ENCODE data around the gene RSL1D1.

Gene RSL1D1

DNA sequence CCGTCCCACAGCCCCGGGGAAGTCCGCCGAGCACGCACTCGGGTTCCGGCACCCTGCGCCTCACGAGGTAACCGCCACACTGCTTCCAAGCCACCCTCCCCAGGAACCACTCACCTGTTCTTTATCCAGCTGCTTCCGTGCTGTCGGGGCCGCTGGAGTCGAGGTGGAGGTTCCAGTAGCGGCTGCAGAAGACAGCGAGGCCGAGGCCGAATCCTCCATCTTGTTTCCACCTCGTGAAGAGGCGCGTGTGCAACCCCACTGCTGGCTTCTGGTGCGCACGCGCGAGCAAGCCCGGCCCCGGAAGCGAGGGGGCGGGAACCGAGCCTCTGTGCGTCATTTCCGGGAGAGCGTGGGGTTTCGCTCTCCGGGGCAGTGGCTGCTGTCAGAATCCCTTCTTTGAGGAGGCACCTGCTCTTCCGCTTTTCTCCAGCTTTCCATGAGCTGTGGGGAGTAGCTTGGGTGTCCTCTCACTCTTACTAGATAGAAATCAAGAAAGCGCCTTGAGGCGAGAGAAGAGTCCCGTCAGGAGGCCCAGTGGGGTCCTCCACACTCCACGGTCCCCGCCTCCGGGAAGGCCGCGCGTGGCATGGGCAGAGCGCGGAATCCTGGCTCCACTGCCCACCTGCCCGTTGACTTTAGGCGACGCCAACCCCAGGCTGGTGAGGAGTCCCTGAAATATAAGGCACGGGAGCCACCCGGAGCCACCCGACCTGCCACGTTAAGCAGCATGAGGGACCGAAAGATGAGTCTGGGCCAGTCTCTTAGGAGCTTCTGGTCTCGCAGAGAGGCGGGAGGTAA lies at the start of gene RSL1D1:
TSS of gene RSL1D1 (minus strand) at position 249 of the 798 bp plus-strand sequence. CDS start at position 219, 30 bp downstream.
- in situ Hi-C loops (cut with MboI; ENCODE audit: low sequenced_read_pairs) = no loop called here

DNA sequence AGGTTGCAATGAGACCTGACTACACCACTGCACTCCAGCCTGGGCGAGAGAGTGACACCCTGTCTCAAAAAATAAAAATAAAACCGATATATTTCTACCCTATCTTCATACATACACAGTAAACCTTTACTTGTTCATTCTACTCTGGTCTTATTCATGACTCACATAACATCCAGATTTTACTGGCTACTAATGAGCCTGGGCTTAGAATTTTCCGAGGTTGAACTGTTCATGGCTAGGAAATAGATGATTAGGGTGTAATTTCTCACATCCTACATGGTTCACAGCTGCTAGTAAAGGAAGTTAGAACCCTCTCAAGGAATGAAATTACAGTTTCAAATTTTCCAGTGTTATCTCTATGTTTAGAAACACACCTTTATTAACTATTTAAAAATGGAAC lies 49.7 kb upstream of the RSL1D1 start:
- in situ Hi-C loops (cut with MboI; ENCODE audit: low sequenced_read_pairs) = no loop called here

DNA sequence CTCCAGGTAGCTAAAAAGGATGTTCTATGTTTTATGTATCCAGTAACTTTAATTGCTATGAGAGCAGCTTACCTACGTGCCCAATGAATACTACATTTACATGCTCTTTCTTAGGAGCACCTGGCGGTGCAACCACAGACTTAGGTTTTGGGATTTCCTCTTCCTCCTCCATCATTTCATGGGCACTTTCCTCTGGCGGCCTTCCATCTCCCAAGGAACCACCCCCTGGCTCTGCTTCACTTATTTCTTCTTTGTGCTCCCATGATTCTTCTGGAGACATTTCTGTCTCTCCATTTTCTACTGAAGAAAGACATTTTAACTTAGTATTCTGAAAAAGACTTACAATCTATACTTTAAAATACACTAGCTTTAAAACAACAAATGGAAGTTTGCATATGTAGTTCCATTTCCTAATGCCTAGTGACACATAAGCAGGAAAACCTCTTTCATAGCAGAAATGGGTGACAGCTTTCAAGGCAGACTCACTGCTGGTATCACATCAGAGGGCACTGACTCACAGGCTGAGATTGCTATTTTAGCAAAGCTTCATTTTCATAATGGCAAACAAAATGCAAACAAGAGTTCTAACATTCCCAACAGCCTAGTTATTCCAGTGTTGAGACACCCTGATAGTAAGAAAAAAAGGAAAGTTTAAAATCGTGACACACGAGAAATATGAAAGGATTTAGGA lies 45.3 kb upstream of the RSL1D1 start:
- in situ Hi-C loops (cut with MboI; ENCODE audit: low sequenced_read_pairs) = no loop called here

DNA sequence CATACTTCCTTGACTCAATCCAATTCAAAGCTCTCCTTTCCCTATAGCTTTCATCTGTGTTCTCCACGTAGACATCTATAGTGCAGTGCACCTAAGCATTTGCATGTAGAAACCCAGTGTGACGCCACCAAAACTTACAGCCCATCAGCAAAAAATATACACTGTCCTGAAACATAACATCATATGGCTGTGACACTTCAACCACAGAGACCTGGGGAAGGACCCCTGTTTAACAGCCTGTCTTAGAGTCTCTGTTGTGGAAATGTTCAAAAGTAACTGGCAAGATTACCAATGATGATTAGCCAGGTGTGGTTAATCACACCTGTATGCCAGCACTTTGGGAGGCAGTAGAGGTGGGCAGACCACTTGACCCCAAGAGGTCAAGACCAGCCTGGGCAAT lies 42.2 kb upstream of the RSL1D1 start:
- in situ Hi-C loops (cut with MboI; ENCODE audit: low sequenced_read_pairs) = no loop called here

DNA sequence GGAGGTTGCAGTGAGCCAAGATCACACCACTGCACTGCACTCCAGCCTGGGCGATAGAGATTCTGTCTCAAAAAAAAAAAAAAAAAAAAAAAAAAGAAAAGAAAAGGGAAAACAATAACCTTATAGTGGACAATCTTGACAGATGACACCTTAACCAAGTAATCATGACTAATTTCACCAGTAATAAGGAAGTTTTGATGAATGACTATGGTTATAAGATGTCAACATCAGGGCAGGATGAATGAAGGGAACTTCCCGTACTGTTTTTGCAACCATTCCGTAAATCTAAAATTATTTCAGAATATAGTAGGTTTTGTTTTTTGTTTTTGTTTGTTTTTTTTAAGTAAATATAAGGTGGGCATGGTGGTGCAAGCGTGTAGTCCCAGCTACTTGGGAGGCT lies 41.4 kb upstream of the RSL1D1 start:
- in situ Hi-C loops (cut with MboI; ENCODE audit: low sequenced_read_pairs) = no loop called here

DNA sequence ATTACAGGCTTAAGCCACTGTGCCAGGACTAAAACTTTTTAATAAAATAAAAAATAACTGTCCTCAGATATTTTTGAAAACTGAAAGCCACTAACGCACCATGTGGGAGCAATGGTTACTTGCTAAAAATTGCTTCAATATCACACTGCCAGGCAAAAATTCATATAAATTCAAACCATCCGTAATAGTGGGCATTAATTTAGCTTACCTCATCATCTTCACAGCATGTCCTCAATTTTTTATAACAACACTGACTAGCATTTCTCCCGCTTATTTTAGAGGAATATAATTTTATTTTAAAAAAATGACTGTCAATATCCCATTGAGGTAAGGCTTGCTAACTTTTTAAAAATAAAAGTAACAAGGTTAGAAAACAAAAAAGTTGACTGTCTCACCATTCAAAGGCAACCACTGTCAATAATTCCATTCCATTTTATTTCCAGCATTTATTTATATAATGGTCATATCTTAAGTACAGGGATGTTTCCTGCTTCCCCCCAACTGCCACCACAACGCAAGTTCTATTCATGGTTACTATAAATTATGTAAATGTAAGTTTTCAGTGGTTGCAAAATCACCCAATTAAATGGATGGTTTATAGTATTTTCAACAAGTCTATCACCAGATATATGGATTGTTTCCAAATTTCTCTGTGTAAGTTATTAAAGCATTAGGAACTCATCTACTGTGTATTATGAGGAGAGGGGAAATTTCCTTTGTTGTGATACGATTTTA lies 39.1 kb upstream of the RSL1D1 start:
- in situ Hi-C loops (cut with MboI; ENCODE audit: low sequenced_read_pairs) = no loop called here

DNA sequence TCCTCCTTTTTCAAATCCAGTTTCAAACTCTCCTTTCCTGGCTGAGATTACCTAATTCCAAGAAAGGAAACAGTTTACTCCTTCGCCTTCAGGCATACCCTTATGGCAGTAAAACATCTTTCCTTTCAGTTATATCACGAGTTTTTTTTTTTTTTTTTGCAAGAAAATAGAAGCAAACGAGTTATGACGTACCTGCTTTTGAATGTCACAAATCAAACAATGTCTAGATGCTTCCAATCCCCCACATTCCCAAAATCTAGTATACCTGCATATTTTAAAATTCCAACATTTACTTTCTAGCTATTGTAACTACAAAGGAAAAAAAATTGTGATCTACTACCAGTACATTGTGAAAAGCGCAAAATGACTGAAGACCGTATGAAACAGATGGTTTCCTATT lies 35.5 kb upstream of the RSL1D1 start:
- in situ Hi-C loops (cut with MboI; ENCODE audit: low sequenced_read_pairs) = no loop called here

DNA sequence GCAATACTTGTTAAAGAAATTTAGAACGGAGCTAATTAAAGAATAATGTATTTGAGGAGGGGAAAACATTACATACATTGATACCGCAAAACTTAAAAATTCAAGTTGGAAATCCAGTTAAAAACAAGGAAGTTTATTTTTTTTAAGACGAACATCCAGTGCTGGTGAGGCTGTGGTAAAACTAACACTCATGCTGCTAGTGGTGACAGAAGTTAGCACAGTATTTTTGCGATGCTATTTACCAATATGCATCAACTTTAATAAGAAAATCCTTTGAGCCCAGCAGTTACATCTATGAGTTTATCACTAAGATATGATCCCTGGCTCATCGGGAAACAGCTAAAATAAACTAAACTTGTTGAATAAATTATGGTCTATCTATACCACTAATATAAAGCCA lies 32.7 kb upstream of the RSL1D1 start:
- in situ Hi-C loops (cut with MboI; ENCODE audit: low sequenced_read_pairs) = no loop called here

DNA sequence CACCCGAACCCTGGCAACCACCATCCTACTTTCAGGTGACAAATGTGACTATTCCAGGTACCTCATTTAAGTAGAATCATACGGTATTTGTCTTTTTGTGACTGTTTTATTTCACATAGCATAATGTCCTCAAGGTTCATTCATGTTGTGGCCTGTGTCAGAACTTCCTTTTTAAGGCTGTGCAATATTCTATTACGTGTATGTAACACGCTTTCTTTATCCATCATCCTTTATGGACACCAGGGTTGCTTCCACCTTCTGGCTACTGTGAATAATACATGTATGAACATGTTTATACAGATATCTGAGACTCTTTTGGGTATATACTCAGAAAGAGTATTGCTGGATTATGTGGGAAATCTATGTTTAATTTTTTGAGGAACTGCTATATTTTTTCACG lies 28.7 kb upstream of the RSL1D1 start:
- in situ Hi-C loops (cut with MboI; ENCODE audit: low sequenced_read_pairs) = no loop called here

DNA sequence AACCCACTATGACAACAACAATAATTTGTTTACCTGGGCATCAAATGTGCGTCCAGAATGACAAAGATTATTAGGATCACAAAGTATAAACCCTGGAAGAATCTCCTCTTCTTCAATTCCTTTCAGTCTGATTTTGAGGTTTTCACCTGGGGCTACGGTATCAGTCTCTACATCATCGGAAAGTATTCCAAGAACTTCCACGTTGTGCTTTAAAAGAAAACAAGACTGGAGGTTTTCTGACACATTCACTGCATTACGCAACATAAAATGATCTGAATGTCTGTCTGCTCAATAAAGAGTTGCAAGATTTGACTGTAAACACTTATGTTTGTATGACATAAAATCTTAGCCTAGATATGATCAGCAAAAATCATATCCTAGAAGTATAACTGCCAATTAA lies 26.0 kb upstream of the RSL1D1 start:
- in situ Hi-C loops (cut with MboI; ENCODE audit: low sequenced_read_pairs) = no loop called here

DNA sequence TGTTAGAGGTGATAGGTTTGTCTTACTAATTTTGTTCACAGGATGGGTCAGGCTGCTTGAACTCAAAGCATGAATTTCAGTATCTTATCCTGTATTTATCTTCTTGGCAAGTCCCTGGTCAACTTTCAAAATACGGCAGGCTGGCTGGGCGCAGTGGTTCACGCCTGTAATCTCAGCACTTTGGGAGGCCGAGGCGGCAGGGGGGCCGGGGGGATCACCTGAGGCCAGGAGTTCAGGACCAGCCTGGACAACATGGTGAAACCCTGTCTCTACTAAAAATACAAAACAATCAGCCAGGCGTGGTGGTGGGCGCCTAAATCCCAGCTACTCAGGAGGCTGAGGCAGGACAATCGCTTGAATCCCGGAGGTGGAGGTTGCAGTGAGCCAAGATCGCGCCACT lies 25.0 kb upstream of the RSL1D1 start:
- in situ Hi-C loops (cut with MboI; ENCODE audit: low sequenced_read_pairs) = no loop called here

DNA sequence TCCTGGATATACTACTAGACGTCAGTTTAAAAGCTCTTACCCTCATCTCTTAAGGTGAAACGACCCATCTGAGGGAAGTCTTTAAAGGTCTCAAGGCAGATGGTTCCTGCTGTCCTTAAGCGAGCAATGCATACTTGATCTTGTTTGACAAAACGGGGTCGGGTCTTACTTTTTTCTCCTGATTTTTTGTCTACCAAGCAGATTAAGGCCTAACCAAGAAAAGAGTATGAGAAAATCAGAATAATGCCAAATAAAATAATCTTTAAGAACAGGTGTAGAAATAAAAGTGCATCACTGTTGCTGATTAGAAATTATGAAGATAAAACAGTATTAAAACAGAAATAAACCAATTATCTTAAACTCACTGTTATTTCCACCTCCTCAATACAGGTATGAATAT lies 24.4 kb upstream of the RSL1D1 start:
- in situ Hi-C loops (cut with MboI; ENCODE audit: low sequenced_read_pairs) = no loop called here

DNA sequence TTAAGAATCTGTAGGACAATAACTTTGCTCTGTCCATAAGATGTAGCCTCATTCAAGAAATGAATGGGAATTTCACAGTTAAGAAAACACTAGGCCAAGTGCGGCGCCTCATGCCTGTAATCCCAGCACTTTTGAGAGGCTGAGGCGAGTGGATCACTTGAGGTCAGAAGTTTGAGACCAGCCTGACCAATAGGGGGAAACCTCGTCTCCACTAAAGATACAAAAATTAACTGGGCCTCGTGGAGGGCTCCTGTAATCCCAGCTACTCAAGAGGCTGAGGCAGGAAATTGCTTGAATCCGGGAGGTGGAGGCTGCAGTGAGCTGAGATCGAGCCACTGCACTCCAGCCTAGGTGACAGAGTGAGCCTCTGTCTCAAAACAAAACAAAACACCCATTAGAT lies 19.9 kb upstream of the RSL1D1 start:
- in situ Hi-C loops (cut with MboI; ENCODE audit: low sequenced_read_pairs) = no loop called here

DNA sequence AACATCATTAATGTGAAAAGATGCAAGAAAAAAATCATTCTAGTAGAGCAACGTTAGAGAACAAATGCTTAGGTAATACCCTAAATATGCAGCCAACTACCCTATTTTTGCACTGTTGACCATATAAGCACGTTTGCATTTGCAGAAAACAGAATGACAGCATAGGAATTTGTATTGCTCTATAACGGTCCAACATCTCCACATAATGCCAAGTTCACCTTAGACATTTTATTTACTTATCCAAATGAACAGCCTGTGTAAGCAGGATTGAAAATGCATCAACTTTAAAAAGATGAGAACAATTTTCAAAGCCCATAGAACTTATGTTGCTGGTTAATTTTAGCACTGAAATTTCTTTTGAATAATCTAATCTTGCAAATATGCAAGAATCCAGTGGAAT lies 19.1 kb upstream of the RSL1D1 start:
- in situ Hi-C loops (cut with MboI; ENCODE audit: low sequenced_read_pairs) = no loop called here

DNA sequence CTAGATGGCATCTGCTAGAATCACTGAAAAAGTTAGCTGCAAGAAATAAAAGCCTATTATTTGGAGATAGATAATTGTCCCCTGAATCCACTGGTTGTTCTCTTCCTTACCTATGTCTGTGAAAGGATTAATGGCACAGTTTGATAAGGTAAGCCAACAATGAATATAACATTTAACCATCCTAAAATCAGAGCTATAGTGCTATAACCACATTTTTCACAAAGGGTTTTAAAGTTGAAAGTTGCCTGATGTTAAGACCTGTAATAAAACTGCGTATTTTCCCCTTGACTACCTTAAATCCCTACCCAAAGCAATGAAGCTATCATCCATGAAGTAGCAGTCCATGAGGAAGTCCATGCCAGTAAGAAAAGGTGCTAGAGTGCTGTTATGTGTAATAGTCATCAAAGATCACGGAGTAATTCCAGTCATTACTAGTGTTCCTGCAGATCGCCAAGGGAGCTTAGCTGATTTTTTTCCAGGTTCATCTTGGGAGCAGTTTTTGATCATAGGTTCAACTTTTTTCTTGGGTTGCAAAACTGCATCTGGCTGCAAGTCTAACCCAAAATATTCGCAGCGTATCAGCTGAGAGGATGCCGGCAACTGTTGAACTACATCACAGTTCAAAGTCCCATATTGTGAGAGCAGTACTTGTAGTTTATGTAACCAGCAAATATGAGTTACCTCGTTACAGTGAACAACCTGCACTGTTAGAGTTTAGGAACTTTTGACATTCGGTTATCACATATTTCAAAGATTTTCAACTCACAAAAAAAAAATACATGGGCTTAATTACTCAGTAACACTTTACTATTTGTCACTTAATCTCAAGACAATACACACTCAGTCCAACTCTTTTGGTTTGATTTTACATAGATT lies 18.2 kb upstream of the RSL1D1 start:
- in situ Hi-C loops (cut with MboI; ENCODE audit: low sequenced_read_pairs) = no loop called here

DNA sequence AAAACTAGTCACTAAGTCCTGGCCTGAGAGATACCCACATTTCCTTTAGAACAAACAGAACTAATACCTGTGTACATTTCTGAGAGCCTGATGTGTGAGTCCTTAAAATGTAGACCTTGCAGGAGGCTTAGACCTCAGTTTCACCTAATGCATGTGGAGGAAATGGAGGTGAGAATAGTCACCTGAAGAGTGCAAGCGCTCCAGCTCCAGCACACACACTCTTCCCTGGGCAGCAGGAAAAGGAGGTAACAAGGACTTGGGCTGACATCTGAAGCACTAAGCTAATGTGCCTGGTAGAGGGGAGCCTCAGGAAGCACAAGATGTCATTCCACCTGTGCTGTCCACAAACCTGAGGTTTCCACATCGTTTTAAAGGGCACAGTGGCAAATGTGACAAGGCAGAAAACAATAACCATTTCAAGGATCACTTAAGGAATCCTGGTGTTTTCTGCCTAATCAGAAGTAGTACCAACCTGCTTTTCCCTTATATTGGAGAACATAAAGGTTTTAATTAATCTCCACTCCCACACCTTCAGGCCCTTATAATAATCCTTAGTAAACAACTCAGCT lies 17.2 kb upstream of the RSL1D1 start:
- in situ Hi-C loops (cut with MboI; ENCODE audit: low sequenced_read_pairs) = no loop called here

DNA sequence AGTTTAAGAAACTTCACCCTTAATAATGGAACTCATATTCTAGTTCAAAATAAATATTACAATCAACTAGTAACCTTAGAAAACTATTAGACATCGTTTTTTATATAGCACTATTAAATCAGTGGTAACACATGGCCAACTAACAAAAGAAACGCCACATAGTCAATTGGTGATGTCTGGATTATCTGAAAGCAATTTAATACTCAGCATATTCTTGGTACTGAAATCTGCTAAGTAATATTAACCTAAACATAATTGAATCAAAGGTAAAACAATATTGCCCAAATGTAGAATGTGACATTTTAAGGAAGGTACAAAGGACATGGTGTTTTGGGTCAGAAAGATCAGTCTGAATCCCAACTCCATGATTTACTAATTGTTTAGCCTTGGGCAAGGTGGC lies 11.1 kb upstream of the RSL1D1 start:
- in situ Hi-C loops (cut with MboI; ENCODE audit: low sequenced_read_pairs) = no loop called here

DNA sequence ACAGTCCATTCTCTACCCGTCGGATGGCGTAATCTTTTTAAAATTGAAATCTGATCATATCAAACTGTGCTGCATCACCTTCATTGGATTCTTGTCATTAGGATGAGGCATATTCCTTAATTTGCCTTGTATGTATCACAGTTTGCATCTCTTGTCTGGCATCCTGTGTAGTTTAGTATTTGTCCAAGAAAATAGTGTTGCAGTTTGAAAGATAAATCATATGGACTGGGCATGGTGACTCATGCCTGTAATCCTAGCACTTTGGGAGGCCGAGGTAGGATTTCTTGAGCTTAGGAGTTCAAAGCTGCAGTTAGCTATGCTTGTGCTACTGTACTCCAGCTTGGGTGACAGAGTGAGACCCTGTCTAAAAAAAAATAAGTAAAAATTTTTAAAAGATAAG lies 5.8 kb upstream of the RSL1D1 start:
- in situ Hi-C loops (cut with MboI; ENCODE audit: low sequenced_read_pairs) = no loop called here

DNA sequence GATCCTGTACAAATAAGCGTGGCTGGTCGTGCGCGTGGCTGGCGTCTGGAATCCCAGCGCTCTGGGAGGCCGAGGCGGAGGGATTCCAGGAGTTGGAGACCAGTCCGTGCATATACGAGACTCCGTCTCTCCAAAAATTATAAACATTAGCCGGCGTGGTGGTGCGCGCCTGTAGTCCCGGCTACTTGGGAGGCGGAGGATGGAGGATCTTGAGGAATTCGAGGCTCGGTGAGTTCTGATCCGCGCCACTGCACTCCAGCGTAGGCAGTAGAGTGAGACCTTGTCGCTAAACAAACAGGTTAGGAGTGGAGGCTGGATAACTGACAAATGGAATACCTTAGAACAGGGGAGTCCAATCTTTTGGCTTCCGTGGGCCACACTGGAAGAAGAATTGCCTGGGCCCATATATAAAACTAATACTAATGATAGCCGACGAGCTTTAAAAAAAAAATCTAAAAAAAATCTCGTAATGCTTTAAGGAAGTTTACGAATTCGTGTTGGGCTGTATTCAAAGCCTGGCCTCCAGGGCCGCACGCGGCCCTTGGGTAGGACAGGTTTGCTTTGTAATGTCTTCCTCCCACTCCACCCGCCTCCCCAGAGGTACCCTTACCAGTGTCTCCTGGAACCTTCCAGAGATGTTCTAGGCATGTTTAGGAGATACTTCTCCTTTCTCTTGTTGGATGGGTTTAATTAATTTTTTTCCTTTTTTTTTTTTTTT lies 909 bp upstream of the RSL1D1 start:
- in situ Hi-C loops (cut with MboI; ENCODE audit: low sequenced_read_pairs) = no loop called here

DNA sequence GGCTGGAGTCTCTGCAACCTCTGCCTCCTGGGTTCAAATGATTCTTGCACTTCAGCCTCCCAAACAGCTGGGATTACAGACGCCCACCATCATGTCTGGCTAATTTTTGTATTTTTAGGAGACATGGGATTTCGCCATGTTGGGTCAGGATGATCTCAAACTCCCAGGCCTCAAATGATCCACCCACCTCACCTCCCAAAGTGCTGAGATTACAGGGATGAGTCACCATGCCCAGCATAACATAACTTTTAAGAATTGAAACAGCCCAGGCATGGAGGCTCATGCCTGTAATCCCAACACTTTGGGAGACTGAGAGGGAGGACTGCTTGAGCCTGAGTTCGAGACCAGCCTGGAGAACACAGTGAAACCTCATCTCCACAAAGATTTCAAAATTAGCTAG lies 2.5 kb downstream of the RSL1D1 start:
- in situ Hi-C loops (cut with MboI; ENCODE audit: low sequenced_read_pairs) = no loop called here
